Measurements from ENCODE around the gene ATP9A.
"Not testable (repeated sequence)": the region's sequence is repeated elsewhere in the genome, so short reads cannot be mapped to it uniquely, and the experiment has no call there.

ATP9A gene

GRCh38 chr20:51654495-51654894 lies 113.7 kb downstream of the ATP9A start:
- no peak for DNase-seq (ENCODE audit: low spot score)

- no peak for DNase-seq (ENCODE audit: low spot score)
Measured at GRCh38 chr20:51654060-51654459, 114.1 kb downstream of the ATP9A start.

- DNase-seq (ENCODE audit: low spot score): no peak
Measured at GRCh38 chr20:51653226-51653625, 115.0 kb downstream of the ATP9A start.

DNA sequence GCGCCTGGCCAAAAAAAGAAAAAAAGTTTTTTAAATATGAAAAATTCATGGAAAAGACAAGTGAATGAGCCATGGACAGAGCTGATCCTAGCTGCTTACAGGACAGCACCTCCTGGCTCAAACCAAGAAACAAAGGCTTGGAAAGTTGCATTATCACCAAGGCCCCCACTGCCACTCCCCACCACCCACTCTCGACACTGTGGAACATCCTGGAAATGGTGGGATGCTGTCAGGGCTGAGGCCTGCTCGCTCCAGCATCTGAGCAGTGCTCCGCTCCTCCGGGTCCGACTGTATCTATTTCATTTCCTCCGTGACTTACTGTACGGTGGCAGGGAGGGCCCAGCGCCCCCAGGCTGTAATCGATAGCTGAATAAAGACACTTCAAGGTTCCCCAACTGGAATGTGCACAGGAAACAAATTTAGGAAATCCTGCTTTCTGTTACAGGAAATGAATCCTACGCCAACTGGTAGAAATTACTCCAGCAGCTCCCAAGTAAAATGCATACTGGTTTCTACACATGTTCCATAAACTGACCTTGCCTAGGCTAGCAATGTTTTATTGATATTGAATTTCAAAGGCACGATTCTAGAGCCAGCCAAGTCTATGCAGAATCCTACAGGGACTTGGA lies 116.2 kb downstream of the ATP9A start:
- no peak for DNase-seq (ENCODE audit: low spot score)

- no peak for DNase-seq (ENCODE audit: low spot score)
Measured at GRCh38 chr20:51650685-51651134, 117.5 kb downstream of the ATP9A start.

DNA sequence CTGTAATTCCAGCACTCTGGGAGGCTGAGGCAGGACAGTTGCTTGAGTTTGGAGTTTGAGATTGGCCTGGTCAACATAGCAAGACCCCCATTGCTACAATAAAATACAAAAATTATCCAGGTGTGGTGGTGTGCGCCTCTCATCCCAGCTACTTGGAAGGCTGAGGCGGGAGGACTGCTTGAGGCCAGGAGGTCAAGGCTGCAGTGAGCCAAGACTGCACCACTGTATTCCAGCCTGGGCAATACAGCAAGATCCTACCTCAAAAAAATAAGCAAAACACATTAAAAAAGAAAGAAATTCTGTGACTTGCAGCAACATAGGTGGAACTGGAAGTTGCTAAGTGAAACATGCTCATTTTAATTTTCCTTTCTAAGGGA lies 119.6 kb downstream of the ATP9A start:
- no peak for DNase-seq (ENCODE audit: low spot score)

DNA sequence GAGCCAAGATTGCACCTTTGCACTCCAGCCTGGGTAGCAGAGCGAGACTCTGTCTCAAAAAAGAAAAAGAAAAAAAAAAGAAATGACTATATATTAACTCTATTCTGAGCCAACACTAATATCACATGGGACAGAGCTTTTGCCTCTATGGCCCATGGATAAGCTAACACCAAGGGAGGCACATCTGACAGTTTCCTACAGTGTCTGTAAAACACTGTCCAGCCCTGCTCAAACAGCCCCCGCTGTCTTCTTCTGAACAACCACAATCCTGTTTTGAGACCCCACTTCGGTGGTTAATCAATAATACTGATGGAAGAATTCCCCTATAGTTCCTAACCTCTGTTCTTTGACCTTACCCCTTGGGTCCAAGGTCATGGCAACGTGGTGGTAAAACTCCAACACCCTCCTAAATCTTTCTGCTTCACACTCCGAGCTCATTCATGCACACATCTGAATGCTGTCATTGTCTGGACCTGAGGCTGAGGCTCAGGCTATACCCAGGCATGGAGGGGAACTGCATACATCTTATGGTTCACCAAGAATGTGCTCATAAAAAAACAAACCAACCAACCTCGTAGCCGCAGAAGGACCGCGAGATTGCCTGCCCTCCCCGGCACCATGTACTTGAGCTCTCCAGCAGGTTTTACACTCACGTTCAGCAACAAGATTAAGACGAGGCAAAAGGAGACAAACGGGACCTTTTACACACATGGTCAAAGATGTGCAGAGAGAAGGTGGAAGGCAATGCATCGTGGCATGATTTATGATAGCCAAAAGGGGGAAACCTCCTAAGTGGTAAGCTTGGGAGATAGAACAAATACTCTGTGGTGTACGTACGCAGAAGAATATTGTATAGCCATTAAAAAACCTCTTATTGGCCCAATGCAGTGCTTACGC lies 120.3 kb downstream of the ATP9A start:
- DNase-seq (ENCODE audit: low spot score): no peak

DNA sequence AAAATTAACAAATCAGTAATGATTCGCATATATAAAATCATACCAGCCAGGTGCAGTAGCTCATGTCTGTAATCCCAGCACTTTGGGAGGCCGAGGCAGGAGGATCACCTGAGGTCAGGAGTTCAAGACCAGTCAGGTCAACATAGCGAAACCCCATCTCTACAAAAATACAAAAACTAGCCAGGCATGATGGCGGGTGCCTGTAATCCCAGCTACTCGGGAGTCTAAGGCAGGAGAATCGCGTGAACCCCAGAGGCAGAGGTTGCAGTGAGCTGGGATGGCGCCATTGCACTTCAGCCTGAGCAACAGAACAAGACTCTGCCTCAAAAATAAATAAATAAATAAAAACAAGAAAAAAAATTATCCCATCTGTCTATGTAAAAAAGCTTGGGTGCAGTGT lies 124.4 kb downstream of the ATP9A start:
- DNase-seq (ENCODE audit: low spot score): not testable (repeated sequence)

GRCh38 chr20:51643390-51643789 lies 124.8 kb downstream of the ATP9A start:
- no peak for DNase-seq (ENCODE audit: low spot score)

DNA sequence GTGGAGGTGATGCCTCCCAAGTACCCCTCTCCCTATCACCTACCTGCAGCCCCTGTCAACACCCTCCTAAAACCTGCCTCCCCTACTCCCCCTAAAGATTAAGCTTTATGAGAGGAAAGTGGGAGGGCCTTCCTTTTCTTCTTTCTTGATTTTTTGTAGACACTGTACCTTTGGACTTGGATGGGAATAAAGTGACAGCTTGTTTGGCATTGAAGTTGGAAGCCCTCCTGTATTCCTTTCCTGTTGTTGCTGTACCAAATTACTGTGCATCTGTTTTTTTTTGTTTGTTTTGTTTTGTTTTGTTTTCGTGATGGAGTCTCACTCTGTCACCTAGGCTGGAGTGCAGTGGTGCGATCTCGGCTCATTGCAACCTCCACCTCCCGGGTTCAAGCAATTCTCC lies 126.3 kb downstream of the ATP9A start:
- no peak for DNase-seq (ENCODE audit: low spot score)

DNA sequence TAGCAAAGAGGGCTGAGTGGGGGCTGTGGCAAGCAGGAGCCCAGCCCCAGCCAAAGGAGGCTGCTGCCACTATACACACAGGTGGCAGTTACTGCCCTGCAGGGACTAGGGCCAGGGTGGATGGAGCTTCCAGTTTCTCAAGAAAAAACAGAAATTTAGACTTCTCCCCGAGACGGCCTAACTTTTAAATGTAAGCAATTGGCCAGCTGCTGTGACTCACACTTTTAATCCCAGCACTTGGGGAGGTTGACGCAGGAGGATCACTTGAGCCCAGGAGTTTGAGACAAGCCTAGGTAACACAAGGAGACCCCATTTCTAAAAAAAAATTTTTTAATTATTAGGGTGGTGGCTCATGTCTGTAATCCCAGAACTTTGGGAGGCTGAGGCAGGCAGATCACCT lies 127.4 kb downstream of the ATP9A start:
- no peak for DNase-seq (ENCODE audit: low spot score)

GRCh38 chr20:51639206-51639832 lies 128.9 kb downstream of the ATP9A start:
- peak; percentile 56 for DNase-seq (ENCODE audit: low spot score)

DNA sequence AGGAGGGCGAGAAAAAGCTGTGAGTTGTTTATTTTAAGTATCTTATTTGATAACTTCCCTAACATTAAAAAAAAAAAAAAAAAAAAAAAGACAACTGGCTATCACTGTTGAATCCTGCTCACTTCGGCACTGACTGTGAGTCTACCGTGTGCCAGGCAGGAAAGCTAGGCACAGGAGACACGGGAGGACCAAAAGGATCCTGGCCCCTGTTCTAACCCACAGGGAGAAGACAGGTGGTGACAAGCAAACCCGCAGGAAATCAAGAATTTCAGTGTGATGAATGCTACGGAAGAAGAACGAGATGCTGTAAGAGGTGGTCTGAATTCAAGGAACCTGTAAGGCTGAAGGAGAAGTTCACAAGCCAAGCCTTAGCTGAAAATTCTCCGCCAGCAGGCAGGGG lies 130.9 kb downstream of the ATP9A start:
- DNase-seq (ENCODE audit: low spot score): no peak

- no peak for DNase-seq (ENCODE audit: low spot score)
Measured at GRCh38 chr20:51636123-51636522, 132.1 kb downstream of the ATP9A start.

DNA sequence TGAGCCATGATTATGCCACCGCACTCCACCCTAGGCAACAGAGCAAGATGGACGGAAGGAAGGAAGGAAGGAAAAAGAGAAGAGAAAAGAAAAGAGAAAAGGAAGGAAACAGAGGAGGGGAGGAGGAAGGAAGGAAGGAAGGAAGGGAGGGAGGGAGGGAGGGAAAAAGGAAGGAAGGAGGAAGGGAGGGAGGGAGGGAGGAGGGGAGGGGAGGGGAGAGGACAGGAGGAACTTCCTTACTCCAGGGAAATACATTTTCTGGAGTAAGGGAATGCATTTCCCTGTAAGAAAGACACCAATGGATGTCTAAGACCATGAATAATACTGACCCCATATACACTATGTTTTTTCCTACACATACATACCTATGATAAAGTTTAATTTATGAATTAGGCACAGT lies 132.5 kb downstream of the ATP9A start:
- no peak for DNase-seq (ENCODE audit: low spot score)

DNA sequence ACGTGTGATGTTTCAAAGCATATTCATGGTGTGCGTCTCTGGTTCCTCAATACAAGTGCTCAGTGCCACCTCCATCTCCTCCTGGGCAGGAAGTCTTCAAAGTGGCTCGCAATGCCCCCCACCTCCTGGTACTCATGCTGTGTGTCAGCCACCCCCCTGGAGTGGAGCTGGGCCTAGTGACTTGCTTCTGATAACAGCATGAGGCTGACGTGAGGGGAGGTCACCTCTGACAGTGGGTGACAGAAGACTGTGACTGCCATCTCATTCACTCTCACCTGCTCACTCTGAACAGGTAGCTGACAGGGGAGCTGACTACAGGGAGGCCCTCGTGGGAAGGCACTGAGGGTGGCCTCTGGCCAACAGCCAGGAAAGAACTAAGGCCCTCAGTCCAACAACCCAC lies 133.3 kb downstream of the ATP9A start:
- DNase-seq (ENCODE audit: low spot score): no peak

- DNase-seq (ENCODE audit: low spot score): no peak
Measured at GRCh38 chr20:51634257-51634656, 133.9 kb downstream of the ATP9A start.

DNA sequence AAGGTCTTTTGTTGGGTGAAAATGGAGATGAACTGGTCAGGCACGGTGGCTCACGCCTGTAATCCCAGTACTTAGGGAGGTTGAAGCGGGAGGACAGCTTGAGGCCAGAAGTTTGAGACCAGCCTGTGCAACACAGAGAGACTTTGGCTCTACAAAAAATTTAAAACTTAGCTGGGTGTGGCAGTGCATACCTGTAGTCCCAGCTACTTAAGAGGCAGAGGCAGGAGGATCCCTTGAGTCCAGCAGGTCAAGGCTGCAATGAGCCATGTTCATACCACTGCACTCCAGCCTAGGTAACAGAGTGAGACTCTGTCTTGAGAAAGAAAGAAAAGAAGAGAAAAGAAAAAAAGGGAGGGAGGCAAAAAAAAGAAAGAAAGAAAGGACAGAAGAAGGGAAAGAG lies 134.8 kb downstream of the ATP9A start:
- DNase-seq (ENCODE audit: low spot score): no peak

DNA sequence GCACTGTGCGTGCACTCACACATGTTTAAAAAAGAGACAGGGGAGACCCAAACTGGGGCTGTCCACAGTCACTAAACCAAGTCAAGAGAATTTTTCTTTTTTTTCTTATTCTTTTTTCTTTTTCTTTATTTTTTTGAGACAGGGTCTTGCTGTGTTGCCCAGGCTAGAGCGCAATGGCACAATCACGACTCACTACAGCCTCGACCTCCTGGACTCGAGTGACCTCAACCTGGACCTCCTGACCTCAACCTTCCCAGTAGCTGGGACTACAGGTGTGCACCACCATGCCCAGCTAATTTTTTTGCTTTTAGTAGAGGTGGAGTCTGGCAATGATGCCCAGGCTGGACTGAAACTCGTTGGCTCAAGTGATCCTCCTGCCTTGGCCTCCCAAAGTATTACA lies 136.2 kb downstream of the ATP9A start:
- DNase-seq (ENCODE audit: low spot score): no peak

- DNase-seq (ENCODE audit: low spot score): peak; percentile 16
Measured at GRCh38 chr20:51631011-51631950, 136.9 kb downstream of the ATP9A start.

DNA sequence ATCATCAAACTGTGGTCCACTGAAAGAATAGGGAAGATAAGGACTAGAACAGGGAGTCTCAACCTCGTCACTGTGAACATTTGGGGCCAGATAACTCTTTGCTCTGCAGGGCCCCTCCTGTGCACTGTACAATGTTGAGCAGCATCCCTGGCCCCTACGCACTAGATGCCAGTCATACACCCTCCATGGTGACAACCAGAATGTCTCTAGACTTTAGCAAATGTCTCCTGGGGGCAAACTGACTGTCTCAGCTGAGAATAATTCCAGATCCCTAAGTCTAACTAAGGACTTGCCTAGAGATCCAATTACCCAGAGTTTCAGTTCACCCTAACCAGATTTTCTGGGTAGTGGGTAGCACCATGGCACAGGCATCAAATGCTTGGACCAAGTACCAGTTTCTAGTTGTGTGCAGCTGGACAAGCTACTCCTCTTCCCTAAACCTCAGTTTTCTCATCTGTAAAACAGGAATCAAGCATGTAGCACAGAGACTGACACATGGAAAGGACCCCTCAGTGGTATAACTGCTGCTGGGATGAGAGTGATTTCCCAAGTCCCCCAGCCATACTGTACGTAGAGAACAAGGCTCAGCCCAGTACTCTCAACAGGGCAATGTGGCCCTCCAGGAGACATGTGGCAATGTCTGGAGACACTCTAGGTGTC lies 138.7 kb downstream of the ATP9A start:
- DNase-seq (ENCODE audit: low spot score): no peak
